Glutamatergic neuron (in vitro differentiated cells): Measurements from ENCODE around the gene SPARC. TPM values are rescaled to one million over a fixed set of nuclear protein-coding genes. Genes with fewer than 3 reads are reported as not detected.

Experiments
- DNase-seq: peaks from one replicate; pipeline ENCODE4 v3.0.0; 2022
- H3K27ac Mint-ChIP-seq: one replicate; pipeline ENCODE4 v1.8.0; 2020; ENCODE audit warnings: mild to moderate bottlenecking, mixed read lengths, inconsistent platforms; ENCODE audit not compliant: unreplicated experiment
- H3K27me3 Mint-ChIP-seq: one replicate; pipeline ENCODE4 v1.8.0; 2020; ENCODE audit warnings: mild to moderate bottlenecking, moderate library complexity, mixed read lengths, inconsistent platforms; ENCODE audit not compliant: unreplicated experiment
- H3K36me3 Mint-ChIP-seq: one replicate; pipeline ENCODE4 v1.8.0; 2020; ENCODE audit warnings: mild to moderate bottlenecking, mixed read lengths, inconsistent platforms; ENCODE audit not compliant: unreplicated experiment
- H3K4me1 Mint-ChIP-seq: one replicate; pipeline ENCODE4 v1.8.0; 2020; ENCODE audit warnings: mild to moderate bottlenecking, low read depth, mixed read lengths, inconsistent platforms; ENCODE audit not compliant: unreplicated experiment
- H3K4me3 Mint-ChIP-seq: one replicate; pipeline ENCODE4 v1.8.0; 2020; ENCODE audit warnings: mild to moderate bottlenecking, mixed read lengths, inconsistent platforms; ENCODE audit not compliant: unreplicated experiment
- H3K9me3 Mint-ChIP-seq: one replicate; pipeline ENCODE4 v1.8.0; 2020; ENCODE audit warnings: mild to moderate bottlenecking, moderate library complexity, mixed read lengths, inconsistent platforms; ENCODE audit not compliant: unreplicated experiment
- CTCF ChIP-seq: fragments of 200-600 bp; sonication (generic); IDR thresholded peaks from one replicate; pipeline ENCODE4 v1.5.0; 2021; ENCODE audit not compliant: partially characterized antibody, unreplicated experiment
- total RNA-seq: library from RNA; stranded (reverse); fragmentation: NEBNext Ultra II Directional; extraction: Animal tissue kit (Norgen Biotek cat#: 25700); gene quantifications from one replicate; pipeline ENCODE4 v1.2.1, GENCODE V29; 2021; ENCODE audit not compliant: unreplicated experiment

Gene SPARC
- total RNA-seq, 1 donor from 2014 or later = 946 TPM

- H3K4me1 Mint-ChIP-seq = no peaks in the 10 kb centered on the region
- H3K36me3 Mint-ChIP-seq = no peaks in the 10 kb centered on the region
- no peak for DNase-seq
- H3K9me3 Mint-ChIP-seq = no peaks in the 10 kb centered on the region
- H3K4me3 Mint-ChIP-seq = no peak overlapping the region
- H3K27ac Mint-ChIP-seq = no peak overlapping the region
- peaks cover 2% of the 10 kb centered on the region for H3K27me3 Mint-ChIP-seq
- no peak for TF ChIP-seq CTCF
Observed at GRCh38 chr5:151627650-151628049, 59.1 kb downstream of the SPARC start.

- H3K4me1 Mint-ChIP-seq = peaks cover 4% of the 10 kb centered on the region
- TF ChIP-seq CTCF = no peak
Observed at GRCh38 chr5:151625285-151625684, 61.4 kb downstream of the SPARC start.

GRCh38 chr5:151624476-151624875 is 62.2 kb downstream of the SPARC start:
- Mint-ChIP-seq H3K36me3 (no peaks in the 10 kb centered on the region), H3K27me3 (peaks cover 7% of the 10 kb centered on the region), H3K4me3 (no peak overlapping the region), H3K4me1 (peaks cover 4% of the 10 kb centered on the region), H3K27ac (no peak overlapping the region), H3K9me3 (no peaks in the 10 kb centered on the region)
- no peak for DNase-seq
- no peak for TF ChIP-seq CTCF

More at GRCh38 chr5:151625285-151625684, 61.4 kb downstream of the SPARC start:
- no peak for DNase-seq
- Mint-ChIP-seq H3K27me3 (peaks cover 7% of the 10 kb centered on the region), H3K27ac (no peak overlapping the region), H3K4me3 (no peak overlapping the region), H3K9me3 (no peaks in the 10 kb centered on the region), H3K36me3 (no peaks in the 10 kb centered on the region)

GRCh38 chr5:151622367-151623088 is 64.2 kb downstream of the SPARC start:
- Mint-ChIP-seq H3K27me3 (peaks cover 7% of the 10 kb centered on the region), H3K4me1 (peaks cover 4% of the 10 kb centered on the region), H3K9me3 (no peaks in the 10 kb centered on the region), H3K27ac (no peak overlapping the region), H3K36me3 (no peaks in the 10 kb centered on the region), H3K4me3 (no peak overlapping the region)
- DNase-seq = no peak
- TF ChIP-seq CTCF = no peak

GRCh38 chr5:151620461-151620840 is 66.3 kb downstream of the SPARC start:
- Mint-ChIP-seq H3K27ac (no peak overlapping the region), H3K9me3 (no peaks in the 10 kb centered on the region), H3K4me1 (peaks cover 4% of the 10 kb centered on the region), H3K4me3 (no peak overlapping the region), H3K36me3 (no peaks in the 10 kb centered on the region), H3K27me3 (peaks cover 7% of the 10 kb centered on the region)
- TF ChIP-seq CTCF = no peak
- no peak for DNase-seq
